DOHH2 (cell line): ENCODE results near the gene MBOAT7.

ENCODE experiments used
- CTCF ChIP-seq: fragments of 200-600 bp; sonication (generic); IDR thresholded peaks from one replicate; pipeline ENCODE4 v1.5.1; 2014; ENCODE audit warnings: antibody characterized with exemption, mild to moderate bottlenecking, low read depth, low read length; ENCODE audit not compliant: poor library complexity, severe bottlenecking
- EZH2phosphoT487 ChIP-seq: fragments of 200-600 bp; sonication (generic); IDR thresholded peaks from 2 replicates; pipeline ENCODE4 v1.6.1; 2017; ENCODE audit warnings: borderline replicate concordance, mild to moderate bottlenecking, antibody characterized with exemption, low read length, moderate library complexity, mixed read lengths

DNA sequence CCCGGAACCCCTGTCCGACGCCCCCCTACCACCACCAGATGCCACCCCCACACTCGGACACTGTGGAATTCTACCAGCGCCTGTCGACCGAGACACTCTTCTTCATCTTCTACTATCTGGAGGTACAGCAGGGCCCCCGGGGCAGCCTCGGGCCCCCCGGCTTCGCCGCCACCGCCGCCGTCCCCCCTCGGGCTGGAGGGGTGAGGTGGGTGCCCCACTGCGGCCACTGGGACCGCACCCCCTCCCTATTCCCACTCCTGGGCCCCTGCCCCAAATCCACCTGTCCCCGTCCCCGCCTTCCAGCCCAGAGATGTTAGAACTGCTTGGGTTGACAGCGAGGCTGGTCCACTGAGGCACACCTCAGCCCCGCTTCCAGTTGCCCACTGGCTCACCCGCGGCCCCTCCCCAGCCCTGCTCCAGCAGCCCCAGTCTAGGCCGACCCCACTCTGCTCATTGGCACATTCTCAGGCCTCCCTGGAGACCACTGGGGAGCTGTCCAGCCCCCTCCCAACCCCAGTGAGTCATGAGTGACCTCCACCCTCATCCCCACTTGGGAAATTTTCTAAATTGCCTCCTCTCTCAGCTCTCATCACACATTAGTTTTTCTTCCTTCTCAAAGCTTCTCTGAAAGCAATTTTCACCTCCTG is 36.4 kb downstream of the MBOAT7 start:
- no peak for TF ChIP-seq CTCF
- TF ChIP-seq EZH2phosphoT487: no peak
